Forelimb muscle (tissue), 1 donor: ENCODE data around the gene SHOX. TPM values are rescaled to one million over a fixed set of nuclear protein-coding genes. Genes with fewer than 3 reads are reported as not detected.
"Not testable (repeated sequence)": the region's sequence is repeated elsewhere in the genome, so short reads cannot be mapped to it uniquely, and the experiment has no call there.

Experiments used
- DNase-seq: peaks from one replicate; pipeline ENCODE4 v3.0.0-alpha.2; 2013; ENCODE audit warnings: low read depth
- polyA plus RNA-seq: library from polyadenylated mRNA; unstranded; fragments of 120-200 nt; gene quantifications from one replicate; pipeline ENCODE4 v1.2.1, GENCODE V29; 2013; ENCODE audit not compliant: insufficient read length

The SHOX gene
- polyA plus RNA-seq = 0.58 TPM

DNA sequence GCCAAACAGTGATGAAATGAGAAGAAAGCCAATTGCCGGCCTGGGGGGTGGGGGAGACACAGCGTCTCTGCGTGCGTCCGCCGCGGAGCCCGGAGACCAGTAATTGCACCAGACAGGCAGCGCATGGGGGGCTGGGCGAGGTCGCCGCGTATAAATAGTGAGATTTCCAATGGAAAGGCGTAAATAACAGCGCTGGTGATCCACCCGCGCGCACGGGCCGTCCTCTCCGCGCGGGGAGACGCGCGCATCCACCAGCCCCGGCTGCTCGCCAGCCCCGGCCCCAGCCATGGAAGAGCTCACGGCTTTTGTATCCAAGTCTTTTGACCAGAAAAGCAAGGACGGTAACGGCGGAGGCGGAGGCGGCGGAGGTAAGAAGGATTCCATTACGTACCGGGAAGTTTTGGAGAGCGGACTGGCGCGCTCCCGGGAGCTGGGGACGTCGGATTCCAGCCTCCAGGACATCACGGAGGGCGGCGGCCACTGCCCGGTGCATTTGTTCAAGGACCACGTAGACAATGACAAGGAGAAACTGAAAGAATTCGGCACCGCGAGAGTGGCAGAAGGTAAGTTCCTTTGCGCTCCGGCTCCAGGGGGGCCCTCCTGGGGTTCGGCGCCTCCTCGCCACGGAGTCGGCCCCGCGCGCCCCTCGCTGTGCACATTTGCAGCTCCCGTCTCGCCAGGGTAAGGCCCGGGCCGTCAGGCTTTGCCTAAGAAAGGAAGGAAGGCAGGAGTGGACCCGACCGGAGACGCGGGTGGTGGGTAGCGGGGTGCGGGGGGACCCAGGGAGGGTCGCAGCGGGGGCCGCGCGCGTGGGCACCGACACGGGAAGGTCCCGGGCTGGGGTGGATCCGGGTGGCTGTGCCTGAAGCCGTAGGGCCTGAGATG, at the start of gene SHOX:
SHOX (plus strand) TSS at position 180 of the 885 bp plus-strand sequence; CDS start at position 287, 107 bp downstream.
- no peak for DNase-seq

GRCh38 chrX:581066-581465, 49.5 kb upstream of the SHOX start:
- DNase-seq = no peak

DNA sequence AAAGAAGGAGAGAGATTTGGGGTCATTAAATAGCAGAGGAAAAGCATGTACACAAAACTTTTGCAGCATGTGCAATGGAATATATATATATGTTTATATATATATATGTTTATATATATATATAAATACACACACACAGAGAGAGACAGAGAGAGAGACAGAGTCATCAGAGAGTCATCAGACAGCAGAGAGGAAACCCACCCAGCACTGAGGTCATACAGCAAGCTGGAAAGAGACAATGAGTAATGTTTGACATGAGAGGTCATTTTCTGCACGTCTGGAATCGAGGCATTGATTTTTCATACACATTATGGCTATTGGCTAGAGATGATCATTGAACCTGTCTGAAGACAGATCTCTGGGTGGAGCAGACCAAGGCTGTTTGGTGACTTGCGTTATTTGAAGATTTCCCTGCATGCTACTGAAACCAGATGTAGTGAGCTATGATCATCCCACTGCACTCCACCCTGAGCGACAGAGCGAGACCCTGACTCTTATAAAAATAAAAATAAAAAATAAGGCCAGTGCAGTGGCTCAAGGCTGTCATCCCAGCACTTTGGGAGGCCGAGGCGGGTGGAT, 48.8 kb upstream of the SHOX start:
- no peak for DNase-seq

DNA sequence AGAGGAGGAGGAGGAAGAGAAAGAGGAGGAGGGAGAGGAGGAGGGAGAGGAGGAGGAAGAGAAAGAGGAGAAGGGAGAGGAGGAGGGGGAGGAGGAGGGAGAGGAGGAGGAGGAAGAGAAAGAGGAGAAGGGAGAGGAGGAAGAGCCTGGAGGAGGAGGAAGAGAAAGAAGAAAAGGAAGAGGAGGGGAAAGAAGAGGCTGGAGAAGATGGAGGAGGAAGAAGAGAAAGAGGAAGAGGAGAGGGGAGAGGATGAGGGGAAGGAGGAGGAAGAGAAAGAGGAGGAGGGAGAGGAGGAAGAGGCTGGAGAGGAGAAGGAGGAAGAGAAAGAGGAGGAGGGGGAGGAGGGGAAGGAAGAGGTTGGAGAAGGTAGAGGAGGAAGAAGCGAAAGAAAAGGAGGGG, 46.0 kb upstream of the SHOX start:
- no peak for DNase-seq

- no peak for DNase-seq
These were observed 45.3 kb upstream of the SHOX start for GRCh38 chrX:585115-585808.

GRCh38 chrX:586351-586750, 44.2 kb upstream of the SHOX start:
- no peak for DNase-seq

DNA sequence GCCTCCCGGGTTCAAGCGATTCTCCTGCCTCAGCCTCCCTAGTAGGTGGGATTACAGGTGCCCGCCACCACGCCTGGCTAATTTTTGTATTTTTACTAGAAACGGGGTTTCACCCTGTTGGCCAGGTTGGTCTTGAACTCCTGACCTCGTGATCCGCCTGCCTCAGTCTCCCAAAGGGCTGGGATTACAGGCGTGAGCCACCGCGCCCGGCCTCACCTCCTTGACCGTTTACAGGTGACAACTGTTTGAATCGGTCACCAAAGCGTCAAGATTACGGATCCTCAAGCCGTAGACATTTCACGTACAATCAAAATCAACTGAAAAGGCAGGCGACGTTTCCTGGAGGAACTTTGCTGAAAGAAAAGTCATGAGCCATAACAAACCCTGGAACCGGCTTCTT, 41.3 kb upstream of the SHOX start:
- not testable (repeated sequence) for DNase-seq

- DNase-seq = no peak
These were observed 39.7 kb upstream of the SHOX start for GRCh38 chrX:590693-591404.

- no peak for DNase-seq
These were observed 30.5 kb upstream of the SHOX start for GRCh38 chrX:599837-600715.

DNA sequence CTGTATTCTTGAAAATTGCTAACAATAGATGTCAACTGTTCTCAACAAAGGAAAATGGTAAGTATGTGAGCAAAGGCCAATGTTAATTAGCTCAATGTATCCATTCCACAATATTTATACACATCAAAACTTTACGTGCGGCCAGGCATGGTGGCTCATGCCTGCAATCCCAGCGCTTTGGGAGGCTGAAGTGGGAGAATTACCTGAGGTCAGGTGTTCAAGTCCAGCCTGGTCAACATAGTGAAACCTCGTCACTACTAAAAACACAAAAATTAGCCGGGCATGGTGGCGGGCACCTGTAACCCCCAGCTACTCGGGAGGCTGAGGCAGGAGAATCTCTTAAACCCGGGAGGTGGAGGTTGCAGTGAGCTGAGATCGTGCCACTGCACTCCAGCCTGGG, 27.6 kb upstream of the SHOX start:
- DNase-seq = not testable (repeated sequence)

DNA sequence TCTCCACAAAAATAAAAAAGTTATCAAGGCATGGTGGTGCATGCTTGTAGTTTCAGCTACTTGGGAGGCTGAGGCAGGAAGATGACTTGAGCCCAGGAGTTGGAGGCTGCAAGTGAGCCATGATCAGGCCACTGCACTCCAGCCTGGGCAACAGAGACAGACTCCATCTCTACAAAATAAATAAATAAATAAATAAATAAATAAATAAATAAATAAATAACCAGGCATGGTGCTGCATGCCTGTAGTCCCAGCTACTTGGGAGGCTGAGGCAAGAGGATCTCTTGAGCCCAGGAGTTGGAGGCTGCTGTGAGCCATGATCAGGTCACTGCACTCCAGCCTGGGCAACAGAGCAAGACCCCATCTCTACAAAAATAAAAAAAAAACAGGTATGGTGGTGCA, 26.0 kb upstream of the SHOX start:
- DNase-seq = not testable (repeated sequence)

DNA sequence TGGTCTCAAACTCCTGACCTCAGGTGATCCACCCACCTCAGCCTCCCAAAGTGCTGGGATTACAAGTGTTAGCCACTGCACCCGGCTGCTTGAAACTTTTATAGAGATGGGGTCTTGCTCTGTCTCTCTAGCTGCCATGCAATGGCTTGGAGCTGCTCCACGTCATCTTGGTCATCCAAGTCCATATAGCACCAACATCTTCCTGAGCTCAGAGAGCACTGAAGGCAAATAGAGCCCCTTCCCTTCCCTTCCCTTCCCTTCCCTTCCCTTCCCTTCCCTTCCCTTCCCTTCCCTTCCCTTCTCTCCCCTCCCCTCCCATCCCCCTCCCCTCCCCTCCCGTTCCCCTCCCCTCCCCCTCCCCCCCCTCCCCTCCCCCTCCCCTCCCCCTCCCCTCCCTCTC, 22.5 kb upstream of the SHOX start:
- not testable (repeated sequence) for DNase-seq

DNA sequence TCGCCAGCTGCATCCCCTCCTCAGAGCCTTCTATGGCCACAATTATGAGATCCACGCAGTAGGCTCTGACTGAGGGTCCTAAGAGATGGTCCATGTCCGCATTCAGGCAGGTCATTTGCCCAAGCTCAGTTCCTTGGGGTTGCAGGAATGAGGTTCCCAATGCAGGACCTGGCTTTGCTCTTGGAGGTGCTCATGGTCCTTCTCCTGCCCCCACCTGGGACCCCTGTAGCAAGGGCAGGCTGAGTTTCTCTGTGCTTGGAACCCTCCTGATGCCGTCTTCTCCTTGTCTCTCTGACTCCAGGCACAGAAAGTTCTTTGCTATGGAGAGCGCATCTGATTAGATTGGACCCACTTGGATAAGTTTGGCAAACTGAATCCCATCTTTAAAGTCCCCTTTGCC, 16.5 kb upstream of the SHOX start:
- no peak for DNase-seq

GRCh38 chrX:617401-617800, 13.2 kb upstream of the SHOX start:
- DNase-seq = no peak

GRCh38 chrX:617891-618290, 12.7 kb upstream of the SHOX start:
- DNase-seq = no peak

- not testable (repeated sequence) for DNase-seq
These were observed 12.3 kb upstream of the SHOX start for GRCh38 chrX:618304-618703.

DNA sequence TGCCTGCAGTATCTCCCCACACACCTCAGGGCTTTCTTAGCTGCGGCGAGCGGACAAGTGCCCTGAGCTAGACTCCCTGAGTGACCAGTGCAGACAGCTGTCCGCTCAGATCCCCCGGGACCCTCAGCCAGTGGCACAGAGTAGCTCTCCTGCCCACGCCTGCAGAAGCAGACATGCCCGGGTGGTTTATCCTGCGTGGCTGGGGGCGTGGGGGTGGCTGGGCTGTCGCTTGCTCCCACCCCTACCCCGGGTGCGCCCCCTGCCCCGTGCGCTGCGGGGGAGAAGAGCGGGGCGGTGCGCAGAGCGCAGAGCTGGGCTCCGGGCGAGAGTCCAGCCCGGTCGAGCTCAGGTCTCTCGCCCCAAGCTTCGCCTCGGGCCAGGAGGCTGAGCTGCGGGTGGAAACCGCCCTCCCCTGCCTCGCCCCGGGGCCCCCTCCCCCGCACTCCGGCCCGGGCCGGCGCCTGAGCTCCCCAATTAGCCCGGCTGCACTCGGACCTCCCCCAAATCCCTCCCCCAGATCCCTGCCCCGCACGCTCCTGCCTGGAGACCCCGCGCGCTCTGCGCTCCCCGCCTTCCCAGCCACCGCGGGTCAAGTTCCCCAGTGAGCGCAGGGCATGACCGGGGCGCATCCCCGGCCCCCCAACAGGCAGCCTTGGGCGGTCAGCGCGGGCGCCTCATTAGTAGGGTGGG, 11.7 kb upstream of the SHOX start:
- no peak for DNase-seq

- no peak for DNase-seq
These were observed 11.2 kb upstream of the SHOX start for GRCh38 chrX:619451-619811.

GRCh38 chrX:619812-620531, 10.6 kb upstream of the SHOX start:
- no peak for DNase-seq
